ENCODE measurements around the gene KCNQ5. TPM values are rescaled to one million over a fixed set of nuclear protein-coding genes. Genes with fewer than 3 reads are reported as not detected.
"Not testable (repeated sequence)": the region's sequence is repeated elsewhere in the genome, so short reads cannot be mapped to it uniquely, and the experiment has no call there.

KCNQ5 gene
- total RNA-seq, 1 donor from 2014 or later, result not detected

DNA sequence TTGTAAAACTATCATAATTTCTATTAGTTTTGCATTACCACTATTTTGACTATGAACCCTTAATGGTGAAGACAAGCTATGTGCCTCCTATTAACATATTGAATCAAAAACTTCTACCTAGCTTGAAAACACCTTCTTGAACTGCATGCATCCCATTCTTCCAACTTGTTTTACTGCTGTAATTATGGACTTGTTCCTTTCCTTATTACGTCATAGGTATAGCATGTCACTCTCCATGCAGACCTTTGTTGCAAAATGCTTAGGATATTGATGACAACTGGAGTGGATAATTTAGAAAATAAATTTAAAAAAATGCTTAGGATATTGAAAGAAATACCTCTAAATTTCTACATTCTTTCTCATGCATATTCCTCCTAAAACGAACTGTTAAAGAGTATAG is 219.3 kb downstream of the KCNQ5 start:
- DNase-seq (ENCODE audit: low read depth in 2 of 2), result no peak

DNA sequence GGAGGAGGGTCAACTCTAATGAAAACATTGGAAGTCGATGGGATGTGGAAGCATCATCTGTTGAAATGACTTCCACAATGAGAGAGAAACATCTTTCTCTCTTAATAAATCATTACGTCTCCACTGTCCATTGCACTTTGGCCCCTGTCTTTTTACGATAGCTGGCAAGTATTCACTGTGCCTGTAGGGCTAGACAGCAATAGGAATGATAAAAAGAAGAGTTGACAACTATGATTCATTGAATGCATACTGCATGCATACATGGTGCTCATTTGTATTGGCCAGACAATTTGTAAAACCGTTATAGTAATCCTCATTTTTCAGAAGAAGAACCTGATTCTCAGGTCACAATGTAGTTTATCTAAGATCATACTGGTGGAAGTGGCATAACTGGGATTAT is 220.3 kb downstream of the KCNQ5 start:
- no peak for DNase-seq (ENCODE audit: low read depth in 2 of 2)

- DNase-seq (ENCODE audit: low read depth in 2 of 2), result no peak
Observed at GRCh38 chr6:72844614-72845013, 222.8 kb downstream of the KCNQ5 start.

DNA sequence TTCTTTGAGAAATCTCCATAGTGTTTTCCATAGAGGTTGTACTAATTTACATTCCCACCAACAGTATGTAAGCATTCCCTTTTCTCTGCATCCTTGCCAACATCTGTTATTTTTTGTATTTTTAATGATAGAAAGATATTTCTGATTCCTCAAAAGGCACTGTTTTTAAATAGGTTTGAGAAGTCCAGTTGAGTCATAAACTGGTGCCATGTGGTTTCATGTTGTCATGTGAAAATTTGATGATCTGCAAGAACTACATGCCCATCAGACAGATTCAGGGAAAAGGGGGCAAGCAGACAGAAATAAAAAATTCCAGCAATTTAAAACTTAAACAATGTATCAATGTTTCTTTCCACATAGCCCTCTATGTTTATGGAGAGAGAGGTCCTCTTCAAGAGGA is 227.5 kb downstream of the KCNQ5 start:
- DNase-seq (ENCODE audit: low read depth in 2 of 2), result no peak

DNA sequence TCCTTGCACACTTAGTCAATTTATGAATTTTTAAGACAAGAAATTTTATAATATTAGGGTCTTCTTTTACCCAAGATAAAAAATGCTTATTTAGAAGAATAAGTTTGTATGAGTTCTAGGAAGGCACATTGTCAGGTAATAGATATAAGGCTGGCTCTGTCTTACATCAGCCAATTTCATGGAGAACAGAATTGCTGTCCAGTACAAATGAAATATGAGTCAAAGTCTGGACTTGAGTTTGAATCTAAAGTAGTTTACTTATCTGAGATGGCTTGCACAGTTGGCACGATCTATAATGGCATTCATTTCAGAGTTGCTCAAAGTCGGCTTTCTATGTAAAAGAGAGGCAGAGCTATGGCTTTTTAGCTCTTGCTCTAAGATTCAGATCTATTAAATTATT is 228.2 kb downstream of the KCNQ5 start:
- DNase-seq (ENCODE audit: low read depth in 2 of 2), result no peak

GRCh38 chr6:72850469-72850868 is 228.6 kb downstream of the KCNQ5 start:
- no peak for DNase-seq (ENCODE audit: low read depth in 2 of 2)

GRCh38 chr6:72855471-72855870 is 233.6 kb downstream of the KCNQ5 start:
- DNase-seq (ENCODE audit: low read depth in 2 of 2), result no peak

DNA sequence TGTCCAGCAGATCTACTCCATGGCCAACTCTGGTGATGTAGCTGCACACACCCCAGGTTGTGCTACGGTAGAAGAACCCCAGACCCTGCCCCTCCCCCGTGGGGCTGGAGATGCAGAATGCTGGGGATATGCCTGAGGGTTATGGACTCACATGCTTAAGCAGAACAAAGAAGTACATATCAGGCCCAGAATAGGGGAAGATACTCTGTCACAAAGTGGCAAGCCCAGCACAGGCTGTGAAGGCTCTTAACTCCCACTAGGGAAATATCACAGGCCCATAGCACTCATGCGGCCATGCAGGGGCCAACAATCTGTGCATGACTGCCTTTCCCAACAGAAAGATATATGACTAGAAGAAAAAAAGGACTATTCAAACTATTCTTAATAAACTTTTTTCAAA is 234.9 kb downstream of the KCNQ5 start:
- DNase-seq (ENCODE audit: low read depth in 2 of 2), result no peak

DNA sequence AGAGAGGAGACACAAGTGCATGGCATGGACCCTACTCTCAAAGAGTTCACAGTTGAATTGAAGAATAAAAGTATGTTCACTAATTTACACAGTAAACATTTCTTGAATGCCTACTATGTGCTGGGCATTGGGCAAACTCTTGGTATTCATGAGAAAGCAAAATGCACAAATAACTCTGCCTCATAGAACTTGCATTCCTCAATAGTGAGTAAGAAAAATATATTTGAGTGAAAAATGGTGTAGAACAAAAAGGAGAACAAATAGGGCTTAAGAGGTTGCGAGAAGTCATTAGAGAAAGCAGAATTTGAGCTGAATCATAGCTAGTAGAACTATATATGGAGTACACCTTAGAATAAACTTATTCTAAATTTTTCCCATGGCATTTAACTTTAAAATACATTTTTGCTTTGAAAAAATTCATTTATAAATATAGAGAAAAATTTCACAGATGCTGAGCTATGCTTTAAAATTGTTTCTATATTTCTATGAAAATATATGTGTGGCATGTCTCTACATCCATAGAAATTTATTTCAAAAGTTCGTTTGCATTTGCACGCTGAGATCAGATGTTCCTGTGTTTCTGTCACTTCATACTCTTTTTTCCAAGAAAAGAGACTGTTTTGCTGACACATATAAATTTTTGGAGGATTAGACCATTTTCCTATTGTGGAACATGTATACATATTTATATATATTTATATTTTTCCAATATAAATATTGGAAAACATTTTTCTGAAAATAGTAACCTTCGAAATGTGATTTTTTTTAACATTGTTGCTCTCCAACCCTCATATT is 236.1 kb downstream of the KCNQ5 start:
- no peak for DNase-seq (ENCODE audit: low read depth in 2 of 2)

- DNase-seq (ENCODE audit: low read depth in 2 of 2), result no peak
Observed at GRCh38 chr6:72861059-72861458, 239.2 kb downstream of the KCNQ5 start.

DNA sequence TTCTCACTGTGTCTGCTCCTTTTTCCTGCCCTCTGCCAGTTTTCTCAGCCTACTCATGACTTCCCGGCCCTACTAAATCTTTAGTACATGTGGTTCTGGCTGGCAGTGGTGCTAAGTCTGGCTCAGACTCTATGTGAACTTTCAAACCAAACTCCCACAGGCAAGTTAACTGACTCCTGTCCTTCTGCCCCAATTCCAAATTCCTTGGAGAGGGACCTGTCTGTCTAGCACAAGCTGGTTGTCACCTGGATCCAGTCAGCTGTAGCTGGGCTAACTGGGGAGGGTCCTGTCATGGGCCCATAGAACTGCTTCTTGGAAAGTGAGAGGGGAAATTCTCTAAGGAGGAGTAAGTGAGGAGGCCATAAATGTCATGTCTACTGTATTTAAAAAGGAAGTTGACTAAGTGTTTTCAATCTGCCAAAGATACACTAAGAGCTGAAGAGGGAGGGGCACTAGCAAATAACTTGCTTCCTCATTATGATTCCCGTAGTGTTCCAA is 240.1 kb downstream of the KCNQ5 start:
- peak in 1 of 2 donors; percentile 68 for DNase-seq (ENCODE audit: low read depth in 2 of 2)

- DNase-seq (ENCODE audit: low read depth in 2 of 2), result no peak
Observed at GRCh38 chr6:72863131-72863530, 241.3 kb downstream of the KCNQ5 start.

GRCh38 chr6:72864236-72864635 is 242.4 kb downstream of the KCNQ5 start:
- DNase-seq (ENCODE audit: low read depth in 2 of 2), result no peak

- DNase-seq (ENCODE audit: low read depth in 2 of 2), result no peak
Observed at GRCh38 chr6:72864799-72865198, 242.9 kb downstream of the KCNQ5 start.

DNA sequence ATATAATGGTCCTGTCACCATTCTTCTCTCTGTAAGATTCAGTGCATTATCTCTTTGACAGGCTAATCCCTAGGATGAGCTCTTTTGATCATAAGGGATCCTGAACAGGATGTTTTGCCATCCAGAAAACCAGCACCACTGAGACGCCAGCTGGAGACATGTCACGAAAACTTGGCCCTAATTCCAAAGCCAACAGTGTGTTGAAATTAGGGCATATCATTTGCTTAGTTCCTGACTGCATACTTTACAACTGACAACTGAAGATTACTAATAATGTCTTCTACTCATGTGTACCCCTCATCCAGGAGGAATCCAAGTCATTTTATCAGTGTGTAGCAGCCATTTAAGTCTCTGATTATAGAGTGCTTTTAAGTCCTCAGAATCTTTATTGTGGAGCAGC is 243.6 kb downstream of the KCNQ5 start:
- DNase-seq (ENCODE audit: low read depth in 2 of 2), result no peak

DNA sequence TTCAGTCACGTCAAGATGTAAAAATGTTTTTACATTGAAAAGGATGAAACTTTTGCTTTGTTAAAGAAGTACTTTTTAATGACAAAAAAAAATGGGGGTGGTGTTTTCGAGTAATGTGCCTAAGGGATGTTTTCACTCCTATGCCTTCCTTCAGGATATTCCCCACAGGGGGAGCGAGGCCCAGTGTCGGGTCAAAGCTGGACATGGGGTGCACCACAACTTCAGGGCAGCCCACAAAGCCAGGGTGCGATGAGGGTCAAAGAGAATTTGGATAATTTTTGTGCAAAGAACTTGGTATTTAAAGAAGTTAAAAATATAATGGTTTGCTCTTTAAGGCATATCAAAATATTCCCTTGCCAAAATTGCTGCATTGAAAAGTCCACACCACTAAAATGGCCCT is 247.8 kb downstream of the KCNQ5 start:
- DNase-seq (ENCODE audit: low read depth in 2 of 2), result no peak

- DNase-seq (ENCODE audit: low read depth in 2 of 2), result no peak
Observed at GRCh38 chr6:72873433-72873832, 251.6 kb downstream of the KCNQ5 start.

DNA sequence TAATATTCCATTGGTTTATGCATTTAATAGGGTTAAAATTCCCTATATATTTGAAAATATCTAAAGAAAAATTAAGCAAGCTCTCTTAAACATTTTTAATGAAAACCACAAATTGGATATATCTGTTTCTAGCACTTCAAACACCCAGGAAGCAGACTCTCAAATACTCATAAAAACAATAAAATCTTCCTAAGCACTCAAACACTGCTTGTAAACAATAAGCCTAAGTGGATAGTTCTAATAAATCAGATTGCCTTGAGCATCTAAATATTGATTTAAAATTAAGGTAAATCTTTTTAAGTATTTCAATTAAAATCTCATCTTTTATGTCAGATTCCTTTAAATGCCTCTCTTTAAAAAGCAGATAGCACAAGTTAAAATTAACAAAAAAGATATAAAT is 254.4 kb downstream of the KCNQ5 start:
- no peak for DNase-seq (ENCODE audit: low read depth in 2 of 2)

DNA sequence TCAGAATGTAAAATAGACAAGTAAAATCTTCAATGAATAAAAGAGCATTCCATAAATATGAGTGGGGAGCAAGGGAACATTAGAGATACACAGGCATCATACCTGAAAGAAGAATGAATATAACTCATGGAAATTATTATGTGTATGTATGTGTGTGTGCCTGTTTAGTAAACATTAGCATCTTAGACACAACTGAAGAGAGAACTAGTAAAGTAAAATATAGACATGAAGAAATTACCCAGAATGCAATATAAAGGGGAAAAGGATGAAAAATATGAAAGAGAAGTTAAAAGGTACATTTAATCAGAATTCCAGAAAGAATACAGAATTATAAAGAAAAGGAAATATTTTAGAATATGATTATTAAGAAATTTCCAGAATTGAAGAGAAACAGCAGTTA is 264.3 kb downstream of the KCNQ5 start:
- no peak for DNase-seq (ENCODE audit: low read depth in 2 of 2)

- DNase-seq (ENCODE audit: low read depth in 2 of 2), result no peak
Observed at GRCh38 chr6:72890233-72890632, 268.4 kb downstream of the KCNQ5 start.

DNA sequence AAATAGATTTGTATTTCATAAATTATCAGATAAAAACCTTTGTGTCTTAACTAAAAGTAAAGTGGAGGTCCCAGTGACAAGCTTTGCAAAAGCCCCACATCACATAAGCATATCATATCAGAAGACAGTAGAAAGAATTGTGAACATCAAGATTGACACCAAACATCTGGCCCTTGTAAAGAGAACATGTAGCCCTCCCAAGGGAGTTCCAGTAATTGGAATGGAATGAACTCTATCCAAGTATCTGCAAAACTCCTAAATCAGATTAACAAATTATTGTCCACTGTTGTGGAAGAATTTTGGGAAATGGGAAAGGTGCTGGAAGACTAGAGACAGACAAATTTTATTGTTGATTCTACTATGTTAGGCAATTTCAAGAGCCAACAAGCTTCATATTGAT is 268.8 kb downstream of the KCNQ5 start:
- no peak for DNase-seq (ENCODE audit: low read depth in 2 of 2)

DNA sequence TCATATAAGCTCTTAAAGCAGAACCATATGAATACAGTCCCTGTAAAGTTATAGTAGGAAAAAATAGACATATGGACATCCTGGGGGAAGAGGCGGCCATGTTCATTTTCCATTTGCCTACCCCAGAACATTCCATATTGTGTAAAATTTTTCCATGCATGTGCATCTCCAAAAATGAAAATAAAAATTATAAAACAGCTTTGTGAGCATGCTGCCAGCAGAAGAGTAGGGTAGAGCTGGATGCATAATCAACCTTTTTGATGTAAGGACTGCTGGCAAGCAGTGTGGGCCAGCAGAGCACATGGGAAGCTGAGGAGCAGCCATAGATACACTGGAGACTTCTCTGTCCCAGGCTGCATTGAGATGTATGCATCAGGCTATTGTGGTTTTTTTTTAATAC is 271.0 kb downstream of the KCNQ5 start:
- no peak for DNase-seq (ENCODE audit: low read depth in 2 of 2)

GRCh38 chr6:72894091-72894490 is 272.2 kb downstream of the KCNQ5 start:
- DNase-seq (ENCODE audit: low read depth in 2 of 2), result no peak

- DNase-seq (ENCODE audit: low read depth in 2 of 2), result not testable (repeated sequence)
Observed at GRCh38 chr6:72898313-72898712, 276.4 kb downstream of the KCNQ5 start.
